DMS 273 treated with DMSO at 0.1 percent for 48 hours (cell line): Measurements from ENCODE around the gene TMEM219.
"Not testable (repeated sequence)": the region's sequence is repeated elsewhere in the genome, so short reads cannot be mapped to it uniquely, and the experiment has no call there.

Experiments used
- DNase-seq: peaks from one replicate; lab custom pipeline; 2025; lab: John Stamatoyannopoulos, UW

Gene TMEM219

GRCh38 chr16:29951625-29952365 is 10.1 kb upstream of the TMEM219 start:
- no peak for DNase-seq

DNA sequence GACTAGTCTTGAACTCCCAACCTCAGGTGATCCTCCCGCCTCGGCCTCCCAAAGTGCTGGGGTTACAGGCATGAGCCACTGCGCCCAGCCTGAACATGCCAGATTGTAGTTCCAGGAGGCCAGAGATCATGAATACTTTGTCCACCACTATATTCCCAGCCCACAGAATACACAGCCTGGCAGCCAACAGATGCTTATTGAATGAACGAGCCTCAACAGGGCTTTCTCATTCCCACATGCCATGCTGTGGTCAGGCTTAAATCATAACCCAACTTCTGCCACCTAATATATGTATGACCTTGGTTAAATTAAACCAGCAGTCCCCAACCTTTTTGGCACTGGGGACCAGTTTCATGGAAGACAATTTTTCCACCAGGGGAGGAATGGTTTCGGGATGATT is 3.1 kb upstream of the TMEM219 start:
- DNase-seq: no peak

DNA sequence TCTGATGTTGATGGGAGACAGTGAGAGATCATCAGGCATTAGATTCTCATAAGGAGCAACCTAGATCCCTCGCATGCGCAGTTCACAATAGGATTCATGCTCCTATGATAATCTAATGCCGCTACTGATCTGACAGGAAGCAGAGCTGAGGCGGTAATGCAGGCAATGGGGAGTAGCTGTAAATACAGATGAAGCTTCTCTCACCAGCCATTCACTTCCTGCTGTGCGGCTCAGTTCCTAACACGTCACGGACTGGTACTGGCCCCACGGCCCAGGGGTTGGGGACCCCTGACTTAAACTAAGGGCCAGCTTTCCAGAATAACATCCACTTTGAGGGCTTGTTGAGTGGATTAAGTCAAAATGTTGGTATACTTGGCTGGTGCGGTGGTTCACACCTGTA is 2.6 kb upstream of the TMEM219 start:
- no peak for DNase-seq

GRCh38 chr16:29959821-29960220 is 2.1 kb upstream of the TMEM219 start:
- not testable (repeated sequence) for DNase-seq

- DNase-seq: peak; percentile 29
Observed at GRCh38 chr16:29961127-29961478, 776 bp upstream of the TMEM219 start.

- no peak for DNase-seq
Observed at GRCh38 chr16:29962344-29962994, 590 bp downstream of the TMEM219 start.

DNA sequence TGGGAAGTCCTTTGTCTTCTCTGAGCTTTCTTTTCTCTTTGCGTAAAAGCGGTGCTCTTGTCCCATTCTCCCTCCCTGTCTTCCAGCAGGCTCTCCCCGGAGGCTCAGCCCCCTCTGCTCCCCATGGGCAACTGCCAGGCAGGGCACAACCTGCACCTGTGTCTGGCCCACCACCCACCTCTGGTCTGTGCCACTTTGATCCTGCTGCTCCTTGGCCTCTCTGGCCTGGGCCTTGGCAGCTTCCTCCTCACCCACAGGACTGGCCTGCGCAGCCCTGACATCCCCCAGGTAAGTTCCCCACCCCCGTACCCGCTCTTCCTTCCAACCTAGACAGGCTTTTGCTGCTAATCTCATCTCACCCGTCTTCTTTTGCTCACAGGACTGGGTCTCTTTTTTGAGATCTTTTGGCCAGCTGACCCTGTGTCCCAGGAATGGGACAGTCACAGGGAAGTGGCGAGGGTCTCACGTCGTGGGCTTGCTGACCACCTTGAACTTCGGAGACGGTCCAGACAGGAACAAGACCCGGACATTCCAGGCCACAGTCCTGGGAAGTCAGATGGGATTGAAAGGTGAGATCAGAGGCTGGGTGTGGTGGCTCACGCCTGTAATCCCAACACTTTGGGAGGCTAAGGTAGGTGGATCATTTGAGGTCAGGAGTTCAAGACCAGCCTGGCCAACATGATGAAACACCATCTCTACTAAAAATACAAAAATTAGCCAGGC is 1.3 kb downstream of the TMEM219 start:
- no peak for DNase-seq

- no peak for DNase-seq
Observed at GRCh38 chr16:29968205-29968604, 6.3 kb downstream of the TMEM219 start.

DNA sequence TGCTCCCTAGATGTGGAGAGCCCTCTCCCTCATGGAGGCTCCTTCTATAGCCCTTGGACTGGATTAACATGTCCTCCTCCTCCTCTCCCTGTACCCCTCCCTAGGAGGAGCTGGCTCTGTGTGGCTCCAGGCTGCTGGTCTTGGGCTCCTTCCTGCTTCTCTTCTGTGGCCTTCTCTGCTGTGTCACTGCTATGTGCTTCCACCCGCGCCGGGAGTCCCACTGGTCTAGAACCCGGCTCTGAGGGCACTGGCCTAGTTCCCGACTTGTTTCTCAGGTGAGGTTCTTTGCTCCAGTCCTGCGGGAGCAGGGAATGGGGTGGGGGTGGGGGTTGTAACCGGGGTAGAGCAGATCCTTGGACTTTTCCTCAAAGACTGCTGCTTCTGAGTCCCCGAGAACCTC is 9.4 kb downstream of the TMEM219 start:
- no peak for DNase-seq

GRCh38 chr16:29972500-29972899 is 10.6 kb downstream of the TMEM219 start:
- DNase-seq: no peak

- no peak for DNase-seq
Observed at GRCh38 chr16:29972992-29973383, 11.1 kb downstream of the TMEM219 start.

DNA sequence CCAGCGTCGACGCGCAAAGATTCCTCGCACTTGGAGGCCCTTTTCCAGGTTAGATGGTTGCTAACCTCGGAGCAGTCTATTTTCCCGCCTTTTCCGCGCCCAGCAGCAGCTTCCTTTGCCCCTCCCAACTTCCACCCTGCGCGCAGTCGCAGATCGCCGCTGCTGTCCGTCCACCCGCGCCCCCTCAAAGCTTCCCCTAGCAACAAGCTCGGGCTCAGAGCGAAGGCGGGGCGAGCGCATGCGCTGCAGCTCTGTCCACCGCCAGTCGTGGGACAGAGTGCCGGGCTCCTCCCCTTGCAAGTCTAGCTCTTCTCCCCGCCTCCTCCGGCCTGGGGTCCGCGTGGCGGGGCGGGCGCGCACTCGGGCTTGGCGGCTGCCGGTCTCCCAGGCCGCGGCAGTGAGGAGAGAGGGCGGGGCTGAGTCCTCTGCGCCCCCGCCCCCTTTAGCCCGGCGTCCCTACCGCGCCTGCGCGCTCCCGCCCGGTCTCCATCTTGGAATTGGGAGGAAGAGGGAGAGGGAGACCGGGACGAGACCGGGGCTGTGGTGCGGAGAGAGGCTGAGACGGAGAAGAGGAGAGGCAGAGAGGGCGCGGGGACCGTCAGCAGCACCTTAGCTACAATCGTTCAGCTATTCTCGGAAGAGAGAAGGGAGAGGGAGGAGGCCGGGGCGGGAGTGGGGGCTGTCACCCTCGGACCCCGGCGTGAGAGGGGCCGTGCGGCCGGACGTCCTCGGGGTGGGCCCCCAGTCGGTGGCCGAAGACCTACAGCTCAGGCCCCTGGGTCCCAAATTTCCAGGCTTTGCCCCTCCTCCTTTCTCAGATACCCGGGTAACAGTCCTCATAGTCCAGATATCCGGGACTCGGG is 11.7 kb downstream of the TMEM219 start, which contains the start of gene TAOK2:
TSS of gene TAOK2 (plus strand) at position 485 of the 863 bp plus-strand sequence. CDS start 3,905 bp downstream, outside the sequence.
- DNase-seq: peak; percentile 97

- DNase-seq: no peak
Observed at GRCh38 chr16:29974291-29975133, 12.6 kb downstream of the TMEM219 start.

GRCh38 chr16:29975134-29975538 is 13.3 kb downstream of the TMEM219 start:
- DNase-seq: no peak

GRCh38 chr16:29975811-29976511 is 14.1 kb downstream of the TMEM219 start:
- DNase-seq: no peak

GRCh38 chr16:29977063-29977825 is 15.4 kb downstream of the TMEM219 start:
- no peak for DNase-seq

DNA sequence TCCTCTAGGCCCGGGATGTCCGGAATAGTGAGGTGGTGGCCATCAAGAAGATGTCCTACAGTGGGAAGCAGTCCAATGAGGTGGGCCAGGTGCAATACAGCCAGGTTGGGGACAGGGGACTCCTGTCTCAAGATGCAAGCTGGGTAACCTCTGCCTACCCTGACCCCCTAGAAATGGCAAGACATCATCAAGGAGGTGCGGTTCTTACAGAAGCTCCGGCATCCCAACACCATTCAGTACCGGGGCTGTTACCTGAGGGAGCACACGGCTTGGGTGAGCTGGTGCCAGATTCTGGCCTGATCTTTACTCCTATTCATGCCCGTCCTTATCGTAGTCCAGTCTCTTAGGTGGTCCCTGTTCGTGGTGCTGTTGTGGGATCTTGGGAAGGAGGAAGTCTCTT is 16.2 kb downstream of the TMEM219 start:
- DNase-seq: no peak

GRCh38 chr16:29978564-29979270 is 16.8 kb downstream of the TMEM219 start:
- DNase-seq: no peak
